ENCODE results near the gene SNTB2.

- TF ChIP-seq EZH2 (IDR thresholded peaks at IDR 0.05; ENCODE audit: low read depth), result no peak
- TF ChIP-seq CTCF (conservative IDR thresholded peaks at IDR 0.05), result no peak
These were observed 26.8 kb upstream of the SNTB2 start for GRCh38 chr16:69160192-69160591.

Data from PC-9 (cell line).